Activated CD8-positive, alpha-beta T cell treated with anti-CD3 and anti-CD28 coated beads, Interleukin-2, amount 10 ng/mL, durations not matched to agents 7 days and 5 days (primary cell): ENCODE data around the gene SPPL3. TPM values are rescaled to one million over a fixed set of nuclear protein-coding genes. Genes with fewer than 3 reads are reported as not detected.

ENCODE experiments used
- ATAC-seq: fragments of 150-1000 bp; cut with Tn5 transposase; one replicate; pipeline ENCODE4 v1.10.0; 2021; ENCODE audit warnings: moderate library complexity
- CTCF ChIA-PET: fragments of 350-600 bp; sonication (Branson Sonifier 250); formaldehyde crosslinking; loops from one replicate; lab custom pipeline; 2021; ENCODE audit warnings: antibody characterized with exemption; lab: Charles Lee
- POLR2A ChIA-PET: fragments of 350-600 bp; sonication (Branson Sonifier 250); formaldehyde crosslinking; loops from one replicate; lab custom pipeline; 2021; ENCODE audit warnings: antibody characterized with exemption; lab: Charles Lee
- DNase-seq: peaks from one replicate; pipeline ENCODE4 v3.0.0-alpha.2; 2020
- H3K27ac Mint-ChIP-seq: one replicate; pipeline ENCODE4 v1.8.0; 2021; ENCODE audit warnings: mild to moderate bottlenecking, mixed read lengths
- H3K27me3 Mint-ChIP-seq: one replicate; pipeline ENCODE4 v1.8.0; 2021; ENCODE audit warnings: low read depth, mixed read lengths
- H3K36me3 Mint-ChIP-seq: one replicate; pipeline ENCODE4 v1.8.0; 2021; ENCODE audit warnings: low read depth, mixed read lengths
- H3K4me1 Mint-ChIP-seq: one replicate; pipeline ENCODE4 v1.8.0; 2021; ENCODE audit warnings: low read depth, mixed read lengths
- H3K4me3 Mint-ChIP-seq: one replicate; pipeline ENCODE4 v1.8.0; 2021; ENCODE audit warnings: mild to moderate bottlenecking, mixed read lengths
- H3K9me3 Mint-ChIP-seq: one replicate; pipeline ENCODE4 v1.8.0; 2022; ENCODE audit warnings: mixed read lengths; ENCODE audit not compliant: insufficient read depth
- total RNA-seq, 2 experiments: library from RNA; stranded (reverse); gene quantifications; one replicate each; pipeline ENCODE4 v1.2.3, GENCODE V29; 2021

Gene SPPL3
- total RNA-seq, 2 experiments from 2014 or later, result 23.3 to 27.8 TPM

GRCh38 chr12:120872487-120872886, 31.7 kb downstream of the SPPL3 start:
- Mint-ChIP-seq H3K4me3 (no peak overlapping the region), H3K27ac (no peak overlapping the region), H3K9me3 (no peaks in the 10 kb centered on the region), H3K4me1 (peaks cover 21% of the 10 kb centered on the region), H3K36me3 (peaks cover 6% of the 10 kb centered on the region), H3K27me3 (no peaks in the 10 kb centered on the region)
- ATAC-seq (no peak), DNase-seq (no peak)
- CTCF ChIA-PET, result no interaction called here
- POLR2A ChIA-PET, result interaction anchor here (1.1 kb wide), 1 partner anchor 15 kb away, joined by 4 read pairs; no protein-coding TSS in a partner anchor

GRCh38 chr12:120870415-120870814, 33.7 kb downstream of the SPPL3 start:
- DNase-seq (no peak), ATAC-seq (no peak)
- H3K4me1 Mint-ChIP-seq, result peaks cover 22% of the 10 kb centered on the region
- ChIA-PET POLR2A (no interaction called here), CTCF (interaction anchor here (1.2 kb wide), 1 partner anchor 21 kb away, joined by 4 read pairs; no protein-coding TSS in a partner anchor)
- H3K36me3 Mint-ChIP-seq, result peaks cover 3% of the 10 kb centered on the region
- no peaks in the 10 kb centered on the region for H3K27me3 Mint-ChIP-seq
- no peak overlapping the region for H3K4me3 Mint-ChIP-seq
- no peaks in the 10 kb centered on the region for H3K9me3 Mint-ChIP-seq
- H3K27ac Mint-ChIP-seq, result no peak overlapping the region

GRCh38 chr12:120869376-120869775, 34.8 kb downstream of the SPPL3 start:
- Mint-ChIP-seq H3K27ac (no peak overlapping the region), H3K27me3 (no peaks in the 10 kb centered on the region), H3K4me3 (no peak overlapping the region), H3K9me3 (no peaks in the 10 kb centered on the region), H3K4me1 (peaks cover 20% of the 10 kb centered on the region), H3K36me3 (peaks cover 3% of the 10 kb centered on the region)
- no peak for DNase-seq
- no peak for ATAC-seq
- CTCF ChIA-PET, result interaction anchor here (0.8 to 1.3 kb wide), 3 partner anchors 15 to 31 kb away, joined by 3 read pairs; no protein-coding TSS in a partner anchor
- POLR2A ChIA-PET, result no interaction called here

DNA sequence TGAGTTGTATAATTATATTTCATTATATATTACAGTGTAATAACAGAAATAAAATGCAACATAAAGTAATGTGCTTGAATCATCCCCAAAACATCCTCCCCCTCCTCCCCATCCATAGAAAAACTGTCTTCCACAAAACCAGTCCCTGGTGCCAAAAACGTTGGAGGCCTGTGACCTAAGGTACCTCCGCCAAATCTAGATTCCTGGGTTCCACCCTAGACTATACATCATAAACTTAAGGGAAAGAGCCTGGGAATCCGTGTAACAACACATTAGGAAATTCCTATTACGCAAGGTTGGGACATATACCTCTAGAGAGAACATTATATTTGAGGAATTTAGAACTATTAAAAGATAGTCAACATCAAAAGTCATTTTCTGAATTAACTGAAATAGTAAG, 38.0 kb downstream of the SPPL3 start:
- Mint-ChIP-seq H3K36me3 (peaks cover 2% of the 10 kb centered on the region), H3K9me3 (no peaks in the 10 kb centered on the region), H3K27ac (no peak overlapping the region), H3K4me3 (no peak overlapping the region), H3K27me3 (no peaks in the 10 kb centered on the region), H3K4me1 (peaks cover 3% of the 10 kb centered on the region)
- ChIA-PET POLR2A (no interaction called here), CTCF (interaction anchor here (1.2 kb wide), 1 partner anchor 9 kb away, joined by 3 read pairs; no protein-coding TSS in a partner anchor)
- ATAC-seq (no peak), DNase-seq (no peak)

- DNase-seq (no peak), ATAC-seq (no peak)
- Mint-ChIP-seq H3K36me3 (peaks cover 2% of the 10 kb centered on the region), H3K27ac (no peak overlapping the region), H3K4me3 (no peak overlapping the region), H3K9me3 (no peaks in the 10 kb centered on the region), H3K4me1 (peaks cover 3% of the 10 kb centered on the region), H3K27me3 (no peaks in the 10 kb centered on the region)
- CTCF ChIA-PET, result interaction anchor here (1.2 to 1.4 kb wide), 2 partner anchors 8 to 106 kb away, joined by 3 to 4 read pairs; no protein-coding TSS in a partner anchor
- POLR2A ChIA-PET, result interaction anchor here (1.0 kb wide), 1 partner anchor 22 kb away, joined by 3 read pairs; no protein-coding TSS in a partner anchor
Measured at GRCh38 chr12:120865098-120865497, 39.1 kb downstream of the SPPL3 start.

- H3K9me3 Mint-ChIP-seq, result peaks cover 4% of the 10 kb centered on the region
- peaks cover 4% of the 10 kb centered on the region for H3K4me1 Mint-ChIP-seq
- no peak overlapping the region for H3K4me3 Mint-ChIP-seq
- no peak overlapping the region for H3K27ac Mint-ChIP-seq
- ATAC-seq (no peak), DNase-seq (no peak)
- peaks cover 8% of the 10 kb centered on the region for H3K36me3 Mint-ChIP-seq
- no peaks in the 10 kb centered on the region for H3K27me3 Mint-ChIP-seq
- CTCF ChIA-PET, result interaction anchor here (1.2 kb wide), 1 partner anchor 8 kb away, joined by 3 read pairs; no protein-coding TSS in a partner anchor
- POLR2A ChIA-PET, result no interaction called here
Measured at GRCh38 chr12:120862664-120863063, 41.5 kb downstream of the SPPL3 start.

DNA sequence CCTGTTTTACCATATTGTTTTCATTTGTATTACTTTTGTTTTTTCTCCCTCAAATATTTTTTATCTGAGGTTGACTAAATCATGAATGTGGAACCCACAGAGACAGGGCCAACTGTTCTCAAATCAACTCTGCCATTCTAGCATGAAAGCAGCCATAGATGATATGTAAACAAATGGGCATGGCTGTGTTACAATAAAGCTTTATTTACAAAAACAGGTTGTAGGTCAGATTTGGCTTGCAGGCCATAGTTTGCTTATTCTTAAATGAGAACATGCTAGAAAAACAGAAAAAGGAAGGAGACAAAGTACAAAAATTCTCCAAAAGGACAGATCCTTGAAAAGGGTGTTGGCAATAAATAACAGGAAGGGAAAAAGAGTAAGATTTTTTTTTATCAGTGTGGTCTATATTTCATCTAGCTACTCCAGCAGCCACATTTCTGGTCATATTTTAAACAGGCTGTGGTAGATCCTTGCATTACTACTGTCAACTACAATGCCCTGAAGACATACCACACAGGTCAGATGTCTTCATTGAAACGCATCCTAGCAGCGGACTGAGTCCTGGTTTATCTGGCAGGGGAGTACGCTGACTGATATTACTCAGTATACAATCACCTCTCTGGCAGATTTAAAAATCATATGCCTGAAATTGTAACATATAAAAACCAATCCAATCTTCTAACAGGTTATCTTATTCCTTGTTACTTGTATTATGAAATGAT, 42.9 kb downstream of the SPPL3 start:
- ATAC-seq, result no peak
- Mint-ChIP-seq H3K36me3 (peaks cover 11% of the 10 kb centered on the region), H3K9me3 (peaks cover 4% of the 10 kb centered on the region), H3K27me3 (no peaks in the 10 kb centered on the region), H3K27ac (no peak overlapping the region), H3K4me3 (no peak overlapping the region), H3K4me1 (peaks cover 15% of the 10 kb centered on the region)
- ChIA-PET POLR2A (no interaction called here), CTCF (interaction anchor here (1.7 kb wide), 1 partner anchor 111 kb away, joined by 6 read pairs; no protein-coding TSS in a partner anchor)
- no peak for DNase-seq

DNA sequence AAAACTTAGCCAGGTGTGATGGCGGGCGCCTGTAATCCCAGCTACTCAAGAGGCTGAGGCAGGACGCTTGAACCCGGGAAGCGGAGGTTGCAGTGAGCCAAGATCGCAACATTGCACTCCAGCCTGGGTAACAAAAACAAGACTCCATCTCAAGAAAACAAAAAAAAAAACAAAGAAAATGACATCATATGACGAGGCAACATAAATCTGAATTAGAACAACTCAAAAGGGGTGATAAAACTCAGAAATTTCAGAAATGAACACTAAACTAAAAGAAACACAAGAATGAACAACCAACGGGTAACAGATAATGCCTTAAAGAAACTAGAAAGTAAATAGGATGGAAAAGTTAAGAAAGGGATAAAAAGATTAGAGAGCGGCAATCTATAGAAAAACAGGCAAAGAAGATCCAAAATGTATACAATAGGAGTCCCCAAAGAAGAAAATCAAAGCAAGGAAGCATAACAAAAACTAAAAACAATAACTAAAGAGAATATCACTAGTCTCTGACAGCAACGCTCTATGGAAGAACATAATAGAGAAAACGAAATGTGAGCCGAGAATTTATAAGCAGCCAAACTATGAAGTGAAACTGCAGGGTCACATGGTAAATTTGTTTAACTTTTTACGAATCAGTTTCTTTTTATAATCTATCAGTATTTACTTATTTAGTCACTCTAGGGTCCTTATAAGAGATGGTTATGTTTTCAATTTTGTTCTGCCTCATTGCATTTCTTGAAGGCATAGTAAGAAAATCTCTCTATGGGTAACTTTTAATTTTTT, 45.7 kb downstream of the SPPL3 start:
- no peaks in the 10 kb centered on the region for H3K27me3 Mint-ChIP-seq
- DNase-seq (no peak), ATAC-seq (no peak)
- no peak overlapping the region for H3K4me3 Mint-ChIP-seq
- H3K4me1 Mint-ChIP-seq, result peaks cover 33% of the 10 kb centered on the region
- H3K27ac Mint-ChIP-seq, result no peak overlapping the region
- H3K36me3 Mint-ChIP-seq, result peaks cover 11% of the 10 kb centered on the region
- ChIA-PET POLR2A (no interaction called here), CTCF (no interaction called here)
- H3K9me3 Mint-ChIP-seq, result peaks cover 4% of the 10 kb centered on the region

- ChIA-PET POLR2A (interaction anchor here (0.5 to 0.8 kb wide), 3 partner anchors 47 to 182 kb away, joined by 3 to 4 read pairs (median 3); partner anchors contain the start of gene SPPL3), CTCF (interaction anchor here (0.7 to 1.8 kb wide), 19 partner anchors 9 to 278 kb away, joined by 3 to 23 read pairs (median 3); partner anchors contain the start of gene SPPL3)
- Mint-ChIP-seq H3K27me3 (no peaks in the 10 kb centered on the region), H3K4me1 (peaks cover 35% of the 10 kb centered on the region), H3K9me3 (peaks cover 4% of the 10 kb centered on the region), H3K36me3 (peaks cover 11% of the 10 kb centered on the region), H3K27ac (no peak overlapping the region), H3K4me3 (no peak overlapping the region)
- ATAC-seq (peak; percentile 61), DNase-seq (no peak)
Measured at GRCh38 chr12:120856980-120857379, 47.2 kb downstream of the SPPL3 start.

DNA sequence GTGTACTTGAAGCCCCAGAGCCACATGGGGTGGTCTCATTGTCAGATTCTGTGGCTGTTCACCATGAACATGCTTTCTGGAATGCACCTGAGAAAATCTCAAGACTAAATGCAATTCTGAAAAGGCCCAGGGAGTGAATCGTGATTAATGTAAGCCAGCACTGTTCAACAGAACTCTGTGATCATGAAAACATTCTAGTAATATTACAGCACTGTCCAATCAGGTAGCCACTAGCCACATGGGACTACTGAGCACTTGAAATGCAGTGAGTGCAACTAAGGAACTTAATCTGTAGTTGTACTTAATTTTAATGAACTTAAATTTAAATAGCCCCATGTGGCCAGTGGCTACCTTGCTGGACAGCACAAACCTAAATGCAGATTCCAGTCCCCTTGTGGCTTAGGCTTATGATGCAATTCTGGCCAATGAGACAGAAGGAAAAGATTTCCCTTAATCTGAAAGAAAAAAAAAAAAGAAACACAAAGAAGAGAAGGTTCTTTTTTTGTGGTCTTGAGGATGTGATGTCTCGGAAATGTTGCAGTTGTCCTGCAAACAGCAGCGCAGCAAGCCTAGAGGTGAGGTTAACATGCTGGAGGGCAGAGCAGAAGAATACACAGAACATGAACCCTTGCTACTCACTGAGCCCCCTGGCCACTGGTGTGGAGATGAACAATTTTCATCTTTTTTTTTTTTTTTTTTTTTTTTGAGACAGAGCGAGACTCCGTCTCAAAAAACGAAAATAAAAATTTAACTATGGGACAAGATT, 48.2 kb downstream of the SPPL3 start:
- H3K27ac Mint-ChIP-seq, result no peak overlapping the region
- H3K27me3 Mint-ChIP-seq, result no peaks in the 10 kb centered on the region
- ATAC-seq (no peak), DNase-seq (peak; percentile 30)
- H3K4me3 Mint-ChIP-seq, result no peak overlapping the region
- H3K36me3 Mint-ChIP-seq, result peaks cover 9% of the 10 kb centered on the region
- H3K9me3 Mint-ChIP-seq, result peaks cover 4% of the 10 kb centered on the region
- peaks cover 45% of the 10 kb centered on the region for H3K4me1 Mint-ChIP-seq
- CTCF ChIA-PET, result interaction anchor here (0.7 to 1.8 kb wide), 16 partner anchors 8 to 279 kb away, joined by 3 to 23 read pairs (median 4); partner anchors contain the start of gene SPPL3
- POLR2A ChIA-PET, result no interaction called here

DNA sequence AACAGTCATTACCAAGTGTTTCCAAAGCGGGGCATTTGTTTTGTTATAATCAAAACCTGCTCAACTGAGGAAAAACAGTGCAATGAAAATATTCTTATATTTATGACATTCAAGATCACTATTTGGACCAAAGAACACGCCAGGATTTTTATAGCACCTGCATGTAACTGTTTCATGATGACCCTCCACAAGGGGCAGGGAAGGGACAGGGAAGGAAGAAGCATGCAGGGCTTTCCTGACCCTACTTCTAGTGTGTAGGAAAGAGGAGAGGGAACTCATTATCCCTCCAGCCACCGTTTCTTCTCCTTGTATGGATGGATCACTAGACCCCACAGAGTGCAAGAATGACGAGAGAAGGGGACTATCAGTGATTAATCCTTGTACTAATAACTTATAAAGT, 49.4 kb downstream of the SPPL3 start:
- CTCF ChIA-PET, result interaction anchor here (0.7 to 1.5 kb wide), 4 partner anchors 9 to 89 kb away, joined by 3 read pairs; no protein-coding TSS in a partner anchor
- H3K9me3 Mint-ChIP-seq, result peaks cover 4% of the 10 kb centered on the region
- POLR2A ChIA-PET, result interaction anchor here (0.6 kb wide), 1 partner anchor 115 kb away, joined by 3 read pairs; no protein-coding TSS in a partner anchor
- H3K4me3 Mint-ChIP-seq, result no peak overlapping the region
- no peaks in the 10 kb centered on the region for H3K27me3 Mint-ChIP-seq
- DNase-seq (no peak), ATAC-seq (no peak)
- H3K36me3 Mint-ChIP-seq, result peaks cover 9% of the 10 kb centered on the region
- peaks cover 46% of the 10 kb centered on the region for H3K4me1 Mint-ChIP-seq
- no peak overlapping the region for H3K27ac Mint-ChIP-seq
